Ramos (cell line): ENCODE data around the gene SNAPC3.
"Not testable (repeated sequence)": the region's sequence is repeated elsewhere in the genome, so short reads cannot be mapped to it uniquely, and the experiment has no call there.

Experiments
- in situ Hi-C: fragments of 300-500 bp; cut with MboI; formaldehyde crosslinking; loops from one replicate; pipeline ENCODE4 v1.14.3; 2022; ENCODE audit warnings: low sequenced_read_pairs; ENCODE audit not compliant: unreplicated experiment

The SNAPC3 gene

GRCh38 chr9:15422372-15423230 is at the start of gene SNAPC3:
SNAPC3 (plus strand) TSS chr9:15422876; CDS start chr9:15422880, 4 bp downstream.
- in situ Hi-C loops: no loop called here

- in situ Hi-C loops: no loop called here
Observed at GRCh38 chr9:15373881-15374280, 48.8 kb upstream of the SNAPC3 start.

- in situ Hi-C loops: no loop called here
Observed at GRCh38 chr9:15374310-15374709, 48.4 kb upstream of the SNAPC3 start.

GRCh38 chr9:15374825-15375224 is 47.9 kb upstream of the SNAPC3 start:
- in situ Hi-C loops: no loop called here

- in situ Hi-C loops: no loop called here
Observed at GRCh38 chr9:15377625-15378540, 44.8 kb upstream of the SNAPC3 start.

- in situ Hi-C loops: not testable (repeated sequence)
Observed at GRCh38 chr9:15379317-15379716, 43.4 kb upstream of the SNAPC3 start.

- in situ Hi-C loops: not testable (repeated sequence)
Observed at GRCh38 chr9:15379888-15380287, 42.8 kb upstream of the SNAPC3 start.

GRCh38 chr9:15381491-15381890 is 41.2 kb upstream of the SNAPC3 start:
- in situ Hi-C loops: no loop called here

GRCh38 chr9:15386465-15386864 is 36.2 kb upstream of the SNAPC3 start:
- in situ Hi-C loops: no loop called here

GRCh38 chr9:15389173-15389572 is 33.5 kb upstream of the SNAPC3 start:
- in situ Hi-C loops: no loop called here

- in situ Hi-C loops: no loop called here
Observed at GRCh38 chr9:15389631-15390030, 33.0 kb upstream of the SNAPC3 start.

GRCh38 chr9:15390201-15390600 is 32.5 kb upstream of the SNAPC3 start:
- in situ Hi-C loops: no loop called here

GRCh38 chr9:15392363-15392762 is 30.3 kb upstream of the SNAPC3 start:
- in situ Hi-C loops: no loop called here

- in situ Hi-C loops: no loop called here
Observed at GRCh38 chr9:15400281-15400941, 22.3 kb upstream of the SNAPC3 start.

GRCh38 chr9:15401266-15401665 is 21.4 kb upstream of the SNAPC3 start:
- in situ Hi-C loops: no loop called here

GRCh38 chr9:15403155-15403554 is 19.5 kb upstream of the SNAPC3 start:
- in situ Hi-C loops: no loop called here

- in situ Hi-C loops: no loop called here
Observed at GRCh38 chr9:15404171-15404570, 18.5 kb upstream of the SNAPC3 start.

GRCh38 chr9:15416880-15417279 is 5.8 kb upstream of the SNAPC3 start:
- in situ Hi-C loops: no loop called here

- in situ Hi-C loops: no loop called here
Observed at GRCh38 chr9:15417626-15418025, 5.0 kb upstream of the SNAPC3 start.

GRCh38 chr9:15420796-15421195 is 1.9 kb upstream of the SNAPC3 start:
- in situ Hi-C loops: no loop called here

- in situ Hi-C loops: no loop called here
Observed at GRCh38 chr9:15421532-15421931, 1.1 kb upstream of the SNAPC3 start.
